DLD1 (cell line): Measurements from ENCODE around the gene MT3.

Experiments used
- in situ Hi-C: cut with HindIII; loops from 2 replicates; pipeline ENCODE4 v1.10.0; 2017; ENCODE audit warnings: low sequenced_read_pairs

MT3 gene

GRCh38 chr16:56589141-56590039, at the start of gene MT3:
Gene MT3 (plus strand): TSS chr16:56589528. CDS start chr16:56589591, 63 bp downstream.
- in situ Hi-C loops: no loop called here

DNA sequence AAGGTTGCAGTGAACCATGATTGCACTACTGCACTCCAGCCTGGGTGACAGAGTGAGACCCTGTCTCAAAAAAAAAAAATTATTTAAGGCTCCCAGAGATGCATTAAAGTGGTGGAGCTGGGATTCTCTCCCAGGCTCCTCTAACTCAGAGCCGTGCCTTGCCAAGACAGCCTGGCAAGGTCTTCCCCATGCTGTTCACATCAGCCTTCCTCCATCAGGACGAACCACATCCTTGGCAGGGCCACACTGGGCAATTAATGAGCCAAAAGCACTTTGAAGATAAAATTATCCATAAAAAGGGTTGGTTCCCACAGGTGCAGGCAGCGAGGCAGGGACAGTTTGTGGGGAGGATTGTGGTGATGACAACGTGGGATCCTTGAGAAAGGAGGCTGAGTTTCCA, 49.7 kb upstream of the MT3 start:
- in situ Hi-C loops: no loop called here

DNA sequence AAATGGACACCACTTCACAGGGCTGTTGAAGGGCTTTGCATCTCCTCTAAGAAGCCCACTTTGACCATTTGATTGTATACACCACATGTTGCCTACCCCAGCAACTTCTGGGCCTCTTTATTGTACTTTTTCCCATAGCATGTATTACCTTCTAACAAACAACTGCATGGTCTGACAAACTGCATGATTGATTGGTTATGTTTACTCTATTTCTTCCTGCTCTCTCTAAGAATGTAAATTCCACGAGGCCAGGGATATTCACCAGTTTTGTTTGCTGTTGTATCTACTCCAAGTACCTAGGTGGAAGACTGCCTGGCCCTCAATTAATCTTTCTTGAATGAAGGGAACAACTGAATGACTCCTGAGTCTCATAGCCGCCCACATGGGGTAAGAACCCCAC, 47.3 kb upstream of the MT3 start:
- in situ Hi-C loops: no loop called here

DNA sequence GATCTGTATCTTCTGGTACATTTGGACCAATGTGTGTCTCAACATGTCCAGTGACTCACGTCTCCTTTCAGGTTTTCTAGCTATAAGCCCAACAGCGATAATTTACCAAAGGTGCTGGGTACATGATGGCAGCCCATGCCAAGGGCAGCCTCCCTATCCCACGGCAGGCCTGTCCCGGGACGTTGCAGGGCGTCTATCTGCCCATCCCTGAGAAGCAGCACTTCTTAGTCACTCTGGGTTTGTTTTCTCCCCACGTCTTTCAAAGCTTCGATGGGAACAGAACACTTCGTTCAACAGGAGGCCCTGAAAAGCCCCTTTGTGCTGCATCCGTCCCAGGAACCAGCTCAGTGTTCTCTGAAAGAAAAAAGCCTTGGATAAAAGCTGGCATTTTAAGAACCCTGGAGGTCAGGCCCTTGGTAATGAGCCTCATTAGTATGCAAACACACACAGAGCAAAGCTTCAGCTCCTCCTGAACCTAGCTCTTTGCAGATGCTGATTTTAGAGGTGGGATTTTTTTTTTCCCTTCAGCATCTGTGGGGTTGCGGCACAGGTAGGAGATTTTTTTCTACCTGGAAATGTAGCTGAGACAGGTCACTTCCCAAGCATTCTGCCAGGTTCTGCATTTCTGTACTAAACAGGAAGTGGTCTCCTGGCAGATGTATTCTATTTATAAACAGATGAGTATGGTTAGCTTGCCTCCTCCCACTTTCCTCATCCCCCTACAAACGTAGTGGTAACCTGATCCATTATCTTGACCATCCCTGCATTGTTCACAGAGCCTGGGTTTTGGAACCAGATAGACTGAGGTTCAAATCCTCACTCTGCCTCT, 42.0 kb upstream of the MT3 start:
- in situ Hi-C loops: no loop called here

DNA sequence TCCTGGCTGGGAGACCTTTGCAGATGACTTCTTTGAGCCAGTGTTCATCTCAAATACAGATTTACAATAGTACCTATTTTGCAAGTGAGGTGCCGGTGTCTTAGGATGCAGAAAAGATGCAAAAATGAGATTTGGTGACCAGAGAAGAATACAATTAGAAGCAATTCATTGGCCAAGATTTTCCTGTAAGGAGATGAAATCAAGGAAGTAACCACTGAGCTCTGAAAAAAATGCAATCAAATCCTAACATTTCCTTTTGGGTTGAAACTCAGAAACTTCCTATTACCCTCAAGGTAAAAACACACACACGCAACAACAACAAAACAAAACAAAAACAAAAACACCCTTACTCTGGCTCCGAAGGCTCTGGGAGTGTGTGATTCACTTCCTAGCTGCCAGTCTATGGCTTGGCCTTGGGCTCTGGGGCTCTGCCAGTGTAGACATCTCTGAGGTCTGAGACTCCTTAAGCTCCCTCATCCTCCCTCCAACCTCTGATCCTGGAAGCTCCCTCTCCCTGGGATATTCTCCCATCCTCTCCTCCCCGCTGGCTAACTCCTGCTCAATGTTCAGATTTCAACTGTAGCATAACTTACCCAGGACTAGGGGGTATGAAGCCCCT, 41.3 kb upstream of the MT3 start:
- in situ Hi-C loops: no loop called here

DNA sequence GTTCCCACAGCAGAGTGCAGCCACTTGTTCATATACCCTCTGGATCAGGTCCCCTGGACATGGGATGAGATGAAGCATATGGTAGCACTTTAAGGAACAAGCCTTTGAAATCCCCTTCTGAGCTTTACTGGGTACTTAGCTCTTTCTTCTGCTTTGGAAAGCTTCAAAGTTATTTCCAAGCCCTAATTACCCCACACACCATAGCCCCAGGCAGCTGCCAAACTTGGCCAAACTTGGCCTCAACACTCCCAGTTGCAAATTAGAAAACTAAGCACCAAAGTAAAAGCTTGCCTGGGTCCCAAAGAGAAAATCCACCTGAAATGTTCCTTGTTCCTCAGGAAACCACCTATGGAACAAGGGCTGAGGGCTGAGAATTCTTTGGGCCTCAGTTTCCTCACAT, 40.2 kb upstream of the MT3 start:
- in situ Hi-C loops: no loop called here

DNA sequence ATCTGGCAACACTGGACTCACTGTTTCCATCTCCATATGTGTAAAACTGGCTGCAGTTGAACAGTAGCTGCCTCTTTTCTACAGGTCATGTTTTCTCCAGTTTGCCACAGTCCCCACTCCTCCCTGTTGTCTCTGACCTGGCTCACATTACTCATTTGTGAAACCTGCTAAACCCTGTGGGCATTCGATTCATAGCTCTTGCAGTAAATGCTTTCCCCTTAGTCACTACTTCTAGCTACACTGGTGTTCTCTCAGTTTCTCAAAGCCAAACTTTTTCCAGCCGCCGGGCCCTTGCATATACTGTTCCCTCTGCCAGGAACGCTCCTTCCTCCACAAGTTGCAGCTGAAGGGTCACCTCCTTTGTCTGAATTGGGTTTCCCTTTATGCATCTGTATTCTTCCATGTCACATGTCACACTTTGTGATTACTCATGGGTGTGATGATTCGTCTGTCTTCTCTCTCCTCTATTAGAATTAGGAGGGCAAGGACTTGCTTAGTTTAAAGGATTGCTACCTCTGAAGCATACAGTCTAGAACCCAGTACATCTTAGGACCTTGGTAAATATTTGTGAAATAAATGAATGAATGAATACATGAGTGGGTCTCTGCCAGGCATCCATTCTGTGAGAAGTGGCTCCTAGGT, 39.5 kb upstream of the MT3 start:
- in situ Hi-C loops: no loop called here

DNA sequence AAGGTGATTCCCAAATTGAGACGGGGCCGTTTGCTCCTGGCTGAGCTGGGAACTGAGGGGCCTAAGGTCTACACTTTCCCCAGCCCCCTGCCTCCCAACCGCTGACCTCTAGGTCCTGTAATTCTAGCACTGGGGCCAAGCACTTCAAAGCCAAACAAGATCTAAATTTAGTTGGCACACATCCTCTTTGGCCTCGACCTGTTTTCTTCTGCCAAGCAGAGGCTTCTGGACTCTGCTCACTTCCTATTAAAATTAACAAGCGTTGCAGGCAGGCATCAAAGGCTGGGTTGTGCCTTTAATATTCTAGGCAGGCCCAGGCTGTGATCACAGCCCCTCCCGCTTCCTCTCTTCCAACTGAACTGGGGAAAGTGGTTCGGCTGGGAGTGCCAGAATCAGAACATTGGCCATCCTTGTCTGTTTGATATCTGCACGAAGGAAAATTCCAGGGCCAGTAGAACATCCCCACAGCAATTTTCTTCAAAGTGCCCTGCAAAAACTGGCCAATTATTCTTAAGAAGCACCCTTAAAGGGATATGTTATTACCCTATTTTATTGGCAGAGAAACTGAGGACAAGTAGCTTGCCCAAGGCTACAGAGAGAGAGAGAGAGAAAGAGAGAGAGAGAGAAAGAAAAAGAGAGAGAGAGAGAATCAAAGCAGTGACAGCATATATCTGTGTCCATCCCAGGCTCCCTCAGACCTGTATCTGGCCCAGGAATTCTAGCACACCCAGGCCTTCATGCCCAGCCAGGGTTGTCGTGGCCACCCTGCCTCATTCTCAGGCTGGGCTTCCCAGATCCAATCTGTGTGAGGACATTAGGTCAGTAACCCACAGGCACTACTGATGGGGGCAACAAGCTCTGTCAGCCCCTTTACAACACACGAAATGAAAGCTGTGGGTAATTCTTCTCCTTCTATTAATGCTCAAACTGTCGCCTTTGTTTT, 37.3 kb upstream of the MT3 start:
- in situ Hi-C loops: no loop called here

GRCh38 chr16:56554441-56554840, 34.9 kb upstream of the MT3 start:
- in situ Hi-C loops: no loop called here

DNA sequence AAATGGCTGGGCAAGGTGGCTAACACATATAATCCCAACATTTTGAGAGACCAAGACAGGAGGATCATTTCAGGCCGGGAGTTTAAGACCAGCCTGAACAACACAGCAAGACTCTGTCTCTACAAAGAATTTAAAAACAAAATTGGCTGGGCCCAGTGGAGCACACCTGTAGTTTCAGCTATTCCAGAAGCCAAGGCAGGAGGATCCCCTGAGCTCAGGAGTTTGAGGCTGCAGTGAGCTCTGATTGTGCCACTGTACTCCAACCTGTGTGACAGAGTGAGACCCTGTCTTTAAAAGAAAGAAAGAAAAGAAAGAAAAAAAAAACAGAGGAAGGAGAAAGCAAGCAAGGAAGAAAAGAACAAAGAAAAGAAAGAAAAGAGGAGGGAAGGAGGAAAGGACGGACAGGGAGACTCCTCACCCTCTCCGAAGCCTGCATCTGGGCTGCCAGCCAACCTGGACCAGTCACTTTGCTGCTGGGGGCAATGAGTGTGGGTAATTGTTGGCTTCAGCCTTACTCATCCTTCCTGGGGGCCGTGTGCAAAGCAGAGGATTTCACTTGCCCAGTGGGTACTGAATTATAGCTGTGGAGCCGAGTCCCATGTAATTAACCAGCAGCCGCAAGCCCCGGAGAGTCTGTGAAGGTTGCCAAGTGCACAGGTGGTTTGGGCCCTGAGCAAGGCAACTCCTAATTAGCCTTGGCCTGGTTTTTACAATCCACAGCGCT, 31.1 kb upstream of the MT3 start:
- in situ Hi-C loops: no loop called here

GRCh38 chr16:56559109-56559508, 30.2 kb upstream of the MT3 start:
- in situ Hi-C loops: no loop called here

DNA sequence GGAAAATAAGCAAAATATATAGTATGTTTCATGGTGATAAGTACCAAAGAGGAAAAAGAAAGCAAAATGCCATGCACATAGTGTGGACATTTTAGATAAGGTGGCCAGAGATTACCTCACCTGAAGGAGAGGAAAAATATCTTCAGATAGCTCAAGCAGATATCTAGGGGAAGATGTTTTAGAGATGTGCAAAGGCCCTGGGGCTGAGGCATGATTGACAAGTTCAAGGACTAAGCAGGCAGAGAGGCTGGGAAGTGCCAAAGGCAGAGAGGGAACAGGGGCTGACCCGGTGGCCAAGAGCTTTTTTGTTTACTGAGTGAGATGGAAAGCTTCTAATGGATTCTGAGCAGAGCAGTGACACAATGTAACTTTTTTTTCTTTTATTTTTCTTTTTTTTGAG, 28.9 kb upstream of the MT3 start:
- in situ Hi-C loops: no loop called here

DNA sequence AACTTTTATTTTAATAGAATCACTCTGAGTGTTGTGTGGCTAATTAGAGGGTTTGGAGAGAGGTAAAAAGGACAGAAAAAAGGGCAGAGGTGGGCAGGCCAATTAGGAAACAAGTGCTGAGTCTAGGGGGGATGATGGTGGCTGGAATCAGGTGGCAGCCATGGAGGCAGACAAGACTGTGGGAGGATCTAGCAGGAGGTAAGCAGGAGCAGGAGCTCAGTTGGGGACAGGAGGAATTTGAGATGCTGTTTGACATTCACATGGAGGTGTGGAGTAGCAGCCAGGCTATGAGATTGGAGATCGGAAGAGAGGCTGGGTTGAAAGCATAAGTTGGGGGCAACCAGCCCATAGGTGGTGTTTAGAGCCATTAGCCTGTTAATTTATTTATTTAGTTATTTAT, 28.2 kb upstream of the MT3 start:
- in situ Hi-C loops: no loop called here

DNA sequence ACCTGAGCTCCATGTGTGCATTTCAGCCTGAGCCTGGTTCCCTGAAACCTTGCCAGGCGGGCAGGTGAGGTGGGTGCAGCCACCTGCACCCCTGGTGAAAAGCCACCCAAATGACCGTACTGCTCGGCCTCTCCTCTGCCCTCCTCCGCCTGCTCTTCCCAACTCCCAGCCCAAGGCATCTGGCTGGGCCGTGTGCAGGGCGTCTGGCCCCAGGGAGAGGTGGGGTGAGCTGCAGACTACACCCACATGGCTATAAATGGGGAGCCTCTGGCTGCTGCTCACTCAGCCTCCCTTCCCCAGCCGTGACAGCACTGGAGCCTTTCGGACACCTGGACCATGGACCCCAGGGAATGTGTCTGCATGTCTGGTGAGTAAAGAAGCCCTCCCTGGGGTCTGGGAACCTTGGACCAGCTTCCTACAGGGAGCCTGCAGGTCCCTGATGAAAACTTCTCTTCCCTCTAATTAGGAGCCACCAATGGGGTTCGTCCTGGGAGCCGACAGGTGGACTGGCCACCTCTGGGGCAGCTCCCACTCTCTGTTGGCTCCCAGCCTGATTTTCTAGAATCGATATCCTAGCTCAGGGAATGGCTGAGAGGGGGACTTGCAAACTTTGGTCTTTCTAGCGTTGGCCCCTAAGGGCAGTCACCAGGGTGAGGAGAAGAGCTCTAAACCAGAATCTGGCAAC, 24.4 kb upstream of the MT3 start, which contains the start of gene MT4:
Gene MT4, plus strand, starts transcription at position 281 of the 685 bp plus-strand sequence. Its CDS starts 56 bp downstream, at position 337.
- in situ Hi-C loops: no loop called here

- in situ Hi-C loops: no loop called here
These were observed 19.4 kb upstream of the MT3 start for GRCh38 chr16:56569971-56570370.

GRCh38 chr16:56571525-56571924, 17.8 kb upstream of the MT3 start:
- in situ Hi-C loops: no loop called here

DNA sequence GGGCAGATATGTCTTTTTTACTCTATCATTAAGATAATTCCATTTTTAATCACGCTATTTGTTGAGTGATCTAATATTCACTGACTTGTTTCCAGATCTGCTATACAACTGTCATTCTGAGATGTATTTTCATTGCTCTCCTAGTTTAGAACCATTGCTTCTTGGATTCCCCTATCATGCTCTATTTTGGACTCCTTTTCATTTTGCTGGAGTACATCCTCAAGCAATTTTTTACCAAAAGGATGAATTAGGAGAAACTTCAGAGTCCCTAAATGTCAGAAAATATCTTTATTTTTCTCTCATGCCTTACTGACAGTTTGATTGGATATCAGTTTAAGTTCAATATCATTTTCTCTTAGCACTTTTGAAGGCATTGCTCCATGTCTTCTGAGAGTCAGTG, 14.7 kb upstream of the MT3 start:
- in situ Hi-C loops: no loop called here

DNA sequence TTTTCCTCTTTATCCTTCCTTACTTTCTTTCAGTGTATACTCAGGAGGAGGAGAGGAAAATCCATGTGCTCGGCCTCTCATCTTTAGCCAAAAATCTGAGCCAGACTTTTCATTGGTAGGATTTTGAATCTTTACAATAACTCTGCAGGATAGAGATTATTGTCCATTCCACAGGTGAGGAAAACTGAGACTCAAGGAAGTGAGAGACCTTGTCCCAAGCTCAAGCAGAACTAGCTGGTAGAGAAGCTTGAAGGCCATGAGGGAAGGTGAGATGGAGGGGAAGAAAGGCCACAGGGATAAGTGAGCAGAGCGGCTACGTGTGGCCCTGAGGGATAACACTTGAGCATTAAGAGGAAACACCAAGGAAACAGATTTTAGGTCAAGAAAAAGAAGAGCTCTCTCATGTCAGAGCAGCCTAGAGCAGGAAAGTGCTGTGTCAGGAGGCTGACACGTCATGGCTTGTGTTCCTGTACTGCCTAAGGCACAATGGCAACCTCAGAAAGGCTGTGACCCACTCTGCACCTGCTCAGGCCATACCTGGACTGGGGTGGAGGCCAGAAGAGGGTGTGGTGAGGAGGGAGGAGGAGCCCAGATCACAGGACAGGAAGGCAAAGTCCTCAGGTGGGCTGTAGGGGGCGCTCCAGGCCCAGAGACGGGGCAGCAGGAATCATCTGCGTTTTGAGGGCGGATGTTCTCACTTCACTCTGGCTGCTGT, 12.6 kb upstream of the MT3 start:
- in situ Hi-C loops: no loop called here
